Neuron (in vitro differentiated cells): Measurements from ENCODE around the gene ARG2.
"Not testable (repeated sequence)": the region's sequence is repeated elsewhere in the genome, so short reads cannot be mapped to it uniquely, and the experiment has no call there.

Experiments used
- H2AFZ ChIP-seq: one replicate; pipeline ENCODE4 v1.6.1; 2013; ENCODE audit warnings: low read depth, mild to moderate bottlenecking, inconsistent platforms, low read length, moderate library complexity
- H3K27me3 ChIP-seq: one replicate; pipeline ENCODE4 v1.6.1; 2013; ENCODE audit warnings: low read length; ENCODE audit not compliant: insufficient read depth
- H3K36me3 ChIP-seq: one replicate; pipeline ENCODE4 v1.6.1; 2013; ENCODE audit warnings: low read length; ENCODE audit not compliant: insufficient read depth
- H3K4me1 ChIP-seq: one replicate; pipeline ENCODE4 v1.6.1; 2013; ENCODE audit warnings: low read length; ENCODE audit not compliant: insufficient read depth
- H3K4me3 ChIP-seq: 2 replicates; pipeline ENCODE4 v1.5.1; 2013; ENCODE audit warnings: mild to moderate bottlenecking, low read length, moderate library complexity
- H3K9me3 ChIP-seq: one replicate; pipeline ENCODE4 v1.6.1; 2013; ENCODE audit warnings: low read length

Gene ARG2

GRCh38 chr14:67600562-67600974, 19.2 kb upstream of the ARG2 start:
- peak overlapping the region; percentile 98 for H2AFZ ChIP-seq
- H3K4me3 ChIP-seq, result peak overlapping the region; percentile 76
- H3K4me1 ChIP-seq, H3K27me3 ChIP-seq, H3K9me3 ChIP-seq, H3K36me3 ChIP-seq: not testable (repeated sequence)

GRCh38 chr14:67602076-67602475, 17.6 kb upstream of the ARG2 start:
- Histone ChIP-seq H3K4me3 (no peak overlapping the region), H3K9me3 (no peaks in the 10 kb centered on the region), H2AFZ (no peak overlapping the region), H3K4me1 (peaks cover 5% of the 10 kb centered on the region), H3K27me3 (no peaks in the 10 kb centered on the region), H3K36me3 (no peaks in the 10 kb centered on the region)

- Histone ChIP-seq H3K27me3 (no peaks in the 10 kb centered on the region), H3K36me3 (no peaks in the 10 kb centered on the region), H3K4me1 (peaks cover 5% of the 10 kb centered on the region), H3K9me3 (no peaks in the 10 kb centered on the region), H3K4me3 (no peak overlapping the region), H2AFZ (no peak overlapping the region)
These were observed 16.6 kb upstream of the ARG2 start for GRCh38 chr14:67602995-67603545.

GRCh38 chr14:67607646-67608045, 12.1 kb upstream of the ARG2 start:
- no peak overlapping the region for H2AFZ ChIP-seq
- no peaks in the 10 kb centered on the region for H3K36me3 ChIP-seq
- no peaks in the 10 kb centered on the region for H3K4me1 ChIP-seq
- no peaks in the 10 kb centered on the region for H3K9me3 ChIP-seq
- H3K27me3 ChIP-seq, result no peaks in the 10 kb centered on the region
- H3K4me3 ChIP-seq, result no peak overlapping the region

GRCh38 chr14:67609642-67610310, 9.9 kb upstream of the ARG2 start:
- H3K4me3 ChIP-seq, result no peak overlapping the region
- no peaks in the 10 kb centered on the region for H3K27me3 ChIP-seq
- no peaks in the 10 kb centered on the region for H3K9me3 ChIP-seq
- H2AFZ ChIP-seq, result peak overlapping the region; percentile 31
- no peaks in the 10 kb centered on the region for H3K4me1 ChIP-seq
- H3K36me3 ChIP-seq, result no peaks in the 10 kb centered on the region

- Histone ChIP-seq H3K27me3 (no peaks in the 10 kb centered on the region), H2AFZ (no peak overlapping the region), H3K4me1 (no peaks in the 10 kb centered on the region), H3K4me3 (no peak overlapping the region), H3K36me3 (no peaks in the 10 kb centered on the region), H3K9me3 (no peaks in the 10 kb centered on the region)
These were observed 9.2 kb upstream of the ARG2 start for GRCh38 chr14:67610491-67610890.

- no peak overlapping the region for H3K4me3 ChIP-seq
- no peak overlapping the region for H2AFZ ChIP-seq
- no peaks in the 10 kb centered on the region for H3K9me3 ChIP-seq
- no peaks in the 10 kb centered on the region for H3K27me3 ChIP-seq
- peaks cover 15% of the 10 kb centered on the region for H3K4me1 ChIP-seq
- H3K36me3 ChIP-seq, result no peaks in the 10 kb centered on the region
These were observed 1.1 kb upstream of the ARG2 start for GRCh38 chr14:67618617-67619063.

GRCh38 chr14:67620217-67620785, 581 bp downstream of the ARG2 start:
- H3K27me3 ChIP-seq, result no peaks in the 10 kb centered on the region
- H3K36me3 ChIP-seq, result no peaks in the 10 kb centered on the region
- H2AFZ ChIP-seq, result peak overlapping the region; percentile 75
- peak overlapping the region; percentile 71 for H3K4me3 ChIP-seq
- H3K9me3 ChIP-seq, result peaks cover 3% of the 10 kb centered on the region
- peaks cover 15% of the 10 kb centered on the region for H3K4me1 ChIP-seq

- Histone ChIP-seq H2AFZ (no peak overlapping the region), H3K36me3 (no peaks in the 10 kb centered on the region), H3K4me1 (peaks cover 15% of the 10 kb centered on the region), H3K9me3 (peaks cover 6% of the 10 kb centered on the region), H3K4me3 (no peak overlapping the region), H3K27me3 (no peaks in the 10 kb centered on the region)
These were observed 3.0 kb downstream of the ARG2 start for GRCh38 chr14:67622675-67623074.

GRCh38 chr14:67623114-67623513, 3.4 kb downstream of the ARG2 start:
- Histone ChIP-seq H2AFZ (no peak overlapping the region), H3K9me3 (peaks cover 6% of the 10 kb centered on the region), H3K4me3 (no peak overlapping the region), H3K27me3 (no peaks in the 10 kb centered on the region), H3K36me3 (no peaks in the 10 kb centered on the region), H3K4me1 (peaks cover 15% of the 10 kb centered on the region)

- not testable (repeated sequence) for H3K27me3 ChIP-seq, H2AFZ ChIP-seq, H3K9me3 ChIP-seq, H3K36me3 ChIP-seq, H3K4me3 ChIP-seq, H3K4me1 ChIP-seq
These were observed 6.4 kb downstream of the ARG2 start for GRCh38 chr14:67626131-67626530.

- Histone ChIP-seq H3K9me3 (peaks cover 6% of the 10 kb centered on the region), H3K4me1 (peaks cover 3% of the 10 kb centered on the region), H3K4me3 (no peak overlapping the region), H3K36me3 (no peaks in the 10 kb centered on the region), H2AFZ (no peak overlapping the region), H3K27me3 (no peaks in the 10 kb centered on the region)
These were observed 7.8 kb downstream of the ARG2 start for GRCh38 chr14:67627519-67627918.

- H2AFZ ChIP-seq, result no peak overlapping the region
- peaks cover 3% of the 10 kb centered on the region for H3K9me3 ChIP-seq
- no peaks in the 10 kb centered on the region for H3K27me3 ChIP-seq
- H3K4me3 ChIP-seq, result no peak overlapping the region
- H3K36me3 ChIP-seq, result no peaks in the 10 kb centered on the region
- no peaks in the 10 kb centered on the region for H3K4me1 ChIP-seq
These were observed 10.5 kb downstream of the ARG2 start for GRCh38 chr14:67630186-67630585.
